ENCODE measurements around the gene CACNA1D. TPM values are rescaled to one million over a fixed set of nuclear protein-coding genes. Genes with fewer than 3 reads are reported as not detected.

The CACNA1D gene
- total and polyA plus RNA-seq, 12 donors, result 0.04 to 1.9 (median 0.49) TPM

GRCh38 chr3:53863145-53863544, 368.7 kb downstream of the CACNA1D start:
- ATAC-seq (no peak), DNase-seq (no peak)
- TF ChIP-seq, protein P1, sequence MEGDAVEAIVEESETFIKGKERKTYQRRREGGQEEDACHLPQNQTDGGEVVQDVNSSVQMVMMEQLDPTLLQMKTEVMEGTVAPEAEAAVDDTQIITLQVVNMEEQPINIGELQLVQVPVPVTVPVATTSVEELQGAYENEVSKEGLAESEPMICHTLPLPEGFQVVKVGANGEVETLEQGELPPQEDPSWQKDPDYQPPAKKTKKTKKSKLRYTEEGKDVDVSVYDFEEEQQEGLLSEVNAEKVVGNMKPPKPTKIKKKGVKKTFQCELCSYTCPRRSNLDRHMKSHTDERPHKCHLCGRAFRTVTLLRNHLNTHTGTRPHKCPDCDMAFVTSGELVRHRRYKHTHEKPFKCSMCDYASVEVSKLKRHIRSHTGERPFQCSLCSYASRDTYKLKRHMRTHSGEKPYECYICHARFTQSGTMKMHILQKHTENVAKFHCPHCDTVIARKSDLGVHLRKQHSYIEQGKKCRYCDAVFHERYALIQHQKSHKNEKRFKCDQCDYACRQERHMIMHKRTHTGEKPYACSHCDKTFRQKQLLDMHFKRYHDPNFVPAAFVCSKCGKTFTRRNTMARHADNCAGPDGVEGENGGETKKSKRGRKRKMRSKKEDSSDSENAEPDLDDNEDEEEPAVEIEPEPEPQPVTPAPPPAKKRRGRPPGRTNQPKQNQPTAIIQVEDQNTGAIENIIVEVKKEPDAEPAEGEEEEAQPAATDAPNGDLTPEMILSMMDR (IDR thresholded peaks at IDR 0.05), result no peak
- no peak overlapping the region for H3K27ac ChIP-seq
- WGBS, 2 donors, result 93 to 94% methylated on average over 1 of the region's 1 CpG
- H3K9me3 ChIP-seq, result no peaks in the 10 kb centered on the region
- H3K36me3 ChIP-seq, result peaks cover 0 to 97% (median 37%) of the 10 kb centered on the region in 9 donors
- intact Hi-C loops (cut with DNase I), result loop anchor here in 1 of 10 donors (10.0 kb wide), 1 partner anchor 148 kb away; no protein-coding TSS in a partner anchor
- H3K4me3 ChIP-seq, result no peak overlapping the region
- no peaks in the 10 kb centered on the region for H3K27me3 ChIP-seq
- peaks cover 0 to 9% (median 0%) of the 10 kb centered on the region in 9 donors for H3K4me1 ChIP-seq

Other genes starting within 250 kb of the CACNA1D start
- gene TKT, start 238.6 kb upstream of the CACNA1D start, total RNA-seq, result 10 to 100 TPM; 16.5 to 81.8 (median 25.1) TPM
- gene TKT, start 238.6 kb upstream of the CACNA1D start, polyA plus RNA-seq, result 10 to 100 TPM; 54.6 to 91.4 TPM
- 10 to 100 TPM; 16.0 to 24.1 (median 19.5) TPM for gene DCP1A, start 147.1 kb upstream of the CACNA1D start, total RNA-seq
- gene DCP1A, start 147.1 kb upstream of the CACNA1D start, polyA plus RNA-seq, result 1 to 10 TPM; 4.5 to 8.4 TPM